Panc1 (cell line): ENCODE results near the gene CFAP298.

ENCODE experiments used
- POLR2AphosphoS5 ChIP-seq: IDR thresholded peaks from 2 replicates; pipeline ENCODE4 v1.6.1; 2012; ENCODE audit warnings: mild to moderate bottlenecking, low read depth, low read length, moderate library complexity
- TCF7L2 ChIP-seq: IDR thresholded peaks from 2 replicates; pipeline ENCODE4 v1.6.1; 2011; ENCODE audit warnings: mild to moderate bottlenecking, low read depth, low read length, inconsistent platforms
- TF ChIP-seq, protein P1 (sequence below): fragments of 450-650 bp; IDR thresholded peaks from 2 replicates; pipeline ENCODE4 v1.5.1; 2017; ENCODE audit warnings: mild to moderate bottlenecking
- TF ChIP-seq, protein P2 (sequence below), 2 experiments: IDR thresholded peaks; 2 replicates each; pipeline ENCODE4 v1.6.1; 2011 to 2012; ENCODE audit warnings: low read depth in 2 of 2, control low read depth in 1 of 2, low read length in 1 of 2, mild to moderate bottlenecking in 1 of 2, moderate library complexity in 1 of 2; ENCODE audit not compliant: insufficient read depth in 1 of 2

DNA sequence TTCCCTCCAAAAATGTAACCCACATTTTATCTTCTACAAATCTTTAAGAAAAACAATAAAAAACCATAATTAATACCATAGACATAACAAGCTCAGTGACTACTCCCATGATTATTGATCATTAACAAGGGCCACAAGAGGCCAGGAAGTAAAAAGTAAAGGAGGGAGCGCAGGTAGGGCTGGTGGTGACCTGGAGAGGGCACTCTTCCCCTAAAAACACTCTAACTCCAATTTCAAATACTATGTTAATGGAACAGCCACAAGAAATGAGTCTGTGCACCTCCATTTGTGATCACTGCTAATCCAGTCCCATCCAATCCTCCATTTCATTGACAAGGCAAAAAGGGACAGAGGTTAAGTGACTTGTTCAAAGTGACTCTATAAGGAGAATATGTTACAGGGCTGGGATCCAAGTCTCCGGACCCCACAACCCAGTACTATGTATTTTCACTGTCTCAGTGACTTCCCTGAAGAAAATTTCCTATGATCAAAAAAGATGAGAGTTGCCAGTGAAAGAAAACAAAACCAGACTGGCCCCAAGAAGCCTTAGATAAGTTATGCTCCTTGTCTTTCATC, 41.2 kb upstream of the CFAP298 start:
- TF ChIP-seq, protein P1, sequence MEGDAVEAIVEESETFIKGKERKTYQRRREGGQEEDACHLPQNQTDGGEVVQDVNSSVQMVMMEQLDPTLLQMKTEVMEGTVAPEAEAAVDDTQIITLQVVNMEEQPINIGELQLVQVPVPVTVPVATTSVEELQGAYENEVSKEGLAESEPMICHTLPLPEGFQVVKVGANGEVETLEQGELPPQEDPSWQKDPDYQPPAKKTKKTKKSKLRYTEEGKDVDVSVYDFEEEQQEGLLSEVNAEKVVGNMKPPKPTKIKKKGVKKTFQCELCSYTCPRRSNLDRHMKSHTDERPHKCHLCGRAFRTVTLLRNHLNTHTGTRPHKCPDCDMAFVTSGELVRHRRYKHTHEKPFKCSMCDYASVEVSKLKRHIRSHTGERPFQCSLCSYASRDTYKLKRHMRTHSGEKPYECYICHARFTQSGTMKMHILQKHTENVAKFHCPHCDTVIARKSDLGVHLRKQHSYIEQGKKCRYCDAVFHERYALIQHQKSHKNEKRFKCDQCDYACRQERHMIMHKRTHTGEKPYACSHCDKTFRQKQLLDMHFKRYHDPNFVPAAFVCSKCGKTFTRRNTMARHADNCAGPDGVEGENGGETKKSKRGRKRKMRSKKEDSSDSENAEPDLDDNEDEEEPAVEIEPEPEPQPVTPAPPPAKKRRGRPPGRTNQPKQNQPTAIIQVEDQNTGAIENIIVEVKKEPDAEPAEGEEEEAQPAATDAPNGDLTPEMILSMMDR, result peak; percentile 75
- TF ChIP-seq POLR2AphosphoS5 (no peak), TCF7L2 (no peak)
- TF ChIP-seq, protein P2, sequence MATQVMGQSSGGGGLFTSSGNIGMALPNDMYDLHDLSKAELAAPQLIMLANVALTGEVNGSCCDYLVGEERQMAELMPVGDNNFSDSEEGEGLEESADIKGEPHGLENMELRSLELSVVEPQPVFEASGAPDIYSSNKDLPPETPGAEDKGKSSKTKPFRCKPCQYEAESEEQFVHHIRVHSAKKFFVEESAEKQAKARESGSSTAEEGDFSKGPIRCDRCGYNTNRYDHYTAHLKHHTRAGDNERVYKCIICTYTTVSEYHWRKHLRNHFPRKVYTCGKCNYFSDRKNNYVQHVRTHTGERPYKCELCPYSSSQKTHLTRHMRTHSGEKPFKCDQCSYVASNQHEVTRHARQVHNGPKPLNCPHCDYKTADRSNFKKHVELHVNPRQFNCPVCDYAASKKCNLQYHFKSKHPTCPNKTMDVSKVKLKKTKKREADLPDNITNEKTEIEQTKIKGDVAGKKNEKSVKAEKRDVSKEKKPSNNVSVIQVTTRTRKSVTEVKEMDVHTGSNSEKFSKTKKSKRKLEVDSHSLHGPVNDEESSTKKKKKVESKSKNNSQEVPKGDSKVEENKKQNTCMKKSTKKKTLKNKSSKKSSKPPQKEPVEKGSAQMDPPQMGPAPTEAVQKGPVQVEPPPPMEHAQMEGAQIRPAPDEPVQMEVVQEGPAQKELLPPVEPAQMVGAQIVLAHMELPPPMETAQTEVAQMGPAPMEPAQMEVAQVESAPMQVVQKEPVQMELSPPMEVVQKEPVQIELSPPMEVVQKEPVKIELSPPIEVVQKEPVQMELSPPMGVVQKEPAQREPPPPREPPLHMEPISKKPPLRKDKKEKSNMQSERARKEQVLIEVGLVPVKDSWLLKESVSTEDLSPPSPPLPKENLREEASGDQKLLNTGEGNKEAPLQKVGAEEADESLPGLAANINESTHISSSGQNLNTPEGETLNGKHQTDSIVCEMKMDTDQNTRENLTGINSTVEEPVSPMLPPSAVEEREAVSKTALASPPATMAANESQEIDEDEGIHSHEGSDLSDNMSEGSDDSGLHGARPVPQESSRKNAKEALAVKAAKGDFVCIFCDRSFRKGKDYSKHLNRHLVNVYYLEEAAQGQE (IDR thresholded peaks at IDR 0.05; ENCODE audit: insufficient read depth in 1 of 2, low read depth in 2 of 2, low read length in 1 of 2), result no peak
